Right lobe of liver (tissue), 4 donors: ENCODE measurements around the gene HID1.

Source experiments
- POLR2A ChIP-seq: fragments of 450-650 bp; IDR thresholded peaks from one replicate; pipeline ENCODE4 v1.6.1; 2017; ENCODE audit warnings: antibody characterized with exemption, mild to moderate bottlenecking
- TF ChIP-seq, protein P1 (sequence below), 4 donors: fragments of 200-600 bp in 3 of 4; fragments of 450-650 bp in 1 of 4; IDR thresholded peaks; one replicate each; pipeline versions ENCODE4 v1.5.1 to v1.8.0; 2016 to 2022; ENCODE audit warnings: antibody characterized with exemption in 4 of 4, mild to moderate bottlenecking in 2 of 4
- donor health status: DM: no; HTN: no; CAD: no.
- donor health status: DM: no; HTN: no; CAD: no.
- donor health status: DM: no; HTN: yes; CAD: no.

DNA sequence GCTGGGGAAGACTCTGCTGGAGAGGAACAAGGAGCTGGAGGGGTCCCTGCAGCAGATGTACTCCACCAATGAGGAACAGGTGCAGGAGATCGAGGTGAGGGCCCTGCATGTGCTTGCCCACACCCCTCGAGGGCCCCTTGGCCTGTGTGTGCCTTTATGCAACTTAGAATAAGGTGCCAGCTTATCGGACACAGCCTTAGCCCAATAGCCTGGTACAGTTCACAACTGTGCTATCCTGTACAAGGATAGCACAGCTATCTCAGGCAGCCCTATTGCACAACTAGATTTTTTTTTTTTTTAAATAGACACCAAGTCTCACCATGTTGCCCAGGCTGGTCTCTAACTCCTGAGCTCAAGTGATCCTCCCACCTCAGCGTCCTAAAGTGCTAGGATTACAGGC, 27.0 kb upstream of the HID1 start:
- no peak for TF ChIP-seq POLR2A
- TF ChIP-seq, protein P1, sequence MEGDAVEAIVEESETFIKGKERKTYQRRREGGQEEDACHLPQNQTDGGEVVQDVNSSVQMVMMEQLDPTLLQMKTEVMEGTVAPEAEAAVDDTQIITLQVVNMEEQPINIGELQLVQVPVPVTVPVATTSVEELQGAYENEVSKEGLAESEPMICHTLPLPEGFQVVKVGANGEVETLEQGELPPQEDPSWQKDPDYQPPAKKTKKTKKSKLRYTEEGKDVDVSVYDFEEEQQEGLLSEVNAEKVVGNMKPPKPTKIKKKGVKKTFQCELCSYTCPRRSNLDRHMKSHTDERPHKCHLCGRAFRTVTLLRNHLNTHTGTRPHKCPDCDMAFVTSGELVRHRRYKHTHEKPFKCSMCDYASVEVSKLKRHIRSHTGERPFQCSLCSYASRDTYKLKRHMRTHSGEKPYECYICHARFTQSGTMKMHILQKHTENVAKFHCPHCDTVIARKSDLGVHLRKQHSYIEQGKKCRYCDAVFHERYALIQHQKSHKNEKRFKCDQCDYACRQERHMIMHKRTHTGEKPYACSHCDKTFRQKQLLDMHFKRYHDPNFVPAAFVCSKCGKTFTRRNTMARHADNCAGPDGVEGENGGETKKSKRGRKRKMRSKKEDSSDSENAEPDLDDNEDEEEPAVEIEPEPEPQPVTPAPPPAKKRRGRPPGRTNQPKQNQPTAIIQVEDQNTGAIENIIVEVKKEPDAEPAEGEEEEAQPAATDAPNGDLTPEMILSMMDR (IDR thresholded peaks at IDR 0.05) = no peak
